ENCODE data around the gene AFG1L. TPM values are rescaled to one million over a fixed set of nuclear protein-coding genes. Genes with fewer than 3 reads are reported as not detected.
A peak's percentile ranks its signal among the peaks of the same experiment; 100 is the strongest.

Gene AFG1L
- total RNA-seq, 1 donor from 2014 or later = 2.6 TPM

DNA sequence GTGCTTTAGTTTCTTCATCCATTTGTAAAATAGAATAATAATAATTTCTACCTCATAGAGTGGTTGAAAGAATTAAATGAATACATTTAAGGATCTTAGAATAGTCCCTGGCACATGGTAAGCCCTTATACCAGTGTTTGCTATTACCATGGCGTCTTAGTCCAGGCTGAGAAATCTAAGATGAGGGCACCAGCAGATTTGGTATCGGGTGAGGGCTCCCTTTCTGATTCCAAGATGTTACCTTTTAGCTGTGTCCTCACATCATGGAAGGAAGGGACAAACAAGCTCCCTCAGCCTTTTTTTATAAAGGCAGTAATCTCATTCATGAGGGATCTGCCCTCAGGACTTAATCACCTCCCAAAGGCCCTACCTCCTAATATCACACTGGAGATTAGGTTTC lies 141.9 kb downstream of the AFG1L start:
- no peaks in the 10 kb centered on the region for H3K27me3 ChIP-seq (ENCODE audit: control insufficient read depth, insufficient read depth, low read length)
- H3K36me3 ChIP-seq (ENCODE audit: control insufficient read depth, insufficient read depth, low read length) = no peaks in the 10 kb centered on the region
- DNase-seq (ENCODE audit: low read depth) = no peak
- FAIRE-seq = no peak
- H3K4me3 ChIP-seq (ENCODE audit: low read depth, low read length) = no peak overlapping the region
- TF ChIP-seq, protein P1, sequence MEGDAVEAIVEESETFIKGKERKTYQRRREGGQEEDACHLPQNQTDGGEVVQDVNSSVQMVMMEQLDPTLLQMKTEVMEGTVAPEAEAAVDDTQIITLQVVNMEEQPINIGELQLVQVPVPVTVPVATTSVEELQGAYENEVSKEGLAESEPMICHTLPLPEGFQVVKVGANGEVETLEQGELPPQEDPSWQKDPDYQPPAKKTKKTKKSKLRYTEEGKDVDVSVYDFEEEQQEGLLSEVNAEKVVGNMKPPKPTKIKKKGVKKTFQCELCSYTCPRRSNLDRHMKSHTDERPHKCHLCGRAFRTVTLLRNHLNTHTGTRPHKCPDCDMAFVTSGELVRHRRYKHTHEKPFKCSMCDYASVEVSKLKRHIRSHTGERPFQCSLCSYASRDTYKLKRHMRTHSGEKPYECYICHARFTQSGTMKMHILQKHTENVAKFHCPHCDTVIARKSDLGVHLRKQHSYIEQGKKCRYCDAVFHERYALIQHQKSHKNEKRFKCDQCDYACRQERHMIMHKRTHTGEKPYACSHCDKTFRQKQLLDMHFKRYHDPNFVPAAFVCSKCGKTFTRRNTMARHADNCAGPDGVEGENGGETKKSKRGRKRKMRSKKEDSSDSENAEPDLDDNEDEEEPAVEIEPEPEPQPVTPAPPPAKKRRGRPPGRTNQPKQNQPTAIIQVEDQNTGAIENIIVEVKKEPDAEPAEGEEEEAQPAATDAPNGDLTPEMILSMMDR (IDR thresholded peaks at IDR 0.05; ENCODE audit: insufficient read depth, low read length, severe bottlenecking) = no peak

DNA sequence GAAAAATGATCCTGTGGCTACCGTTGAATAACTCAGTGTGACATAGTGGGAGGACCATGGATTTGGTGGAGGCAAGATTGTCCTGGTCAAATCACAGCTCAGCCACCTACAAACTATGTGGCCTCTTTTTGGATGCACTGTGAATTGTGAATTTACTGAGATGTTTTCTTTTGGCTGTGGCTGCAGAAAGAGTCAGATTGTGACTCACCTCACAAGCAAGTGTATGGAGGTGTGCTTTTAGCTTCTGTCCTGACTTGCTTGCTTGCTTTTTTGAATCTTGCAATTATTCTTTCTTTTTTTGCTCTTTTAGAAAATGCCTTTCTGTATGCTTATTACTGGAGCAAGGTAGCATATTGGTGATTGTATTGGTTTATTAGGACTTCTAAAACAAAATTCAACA lies 143.0 kb downstream of the AFG1L start:
- no peak overlapping the region for H3K4me3 ChIP-seq (ENCODE audit: low read depth, low read length)
- DNase-seq (ENCODE audit: low read depth) = peak; percentile 62
- no peak for FAIRE-seq

DNA sequence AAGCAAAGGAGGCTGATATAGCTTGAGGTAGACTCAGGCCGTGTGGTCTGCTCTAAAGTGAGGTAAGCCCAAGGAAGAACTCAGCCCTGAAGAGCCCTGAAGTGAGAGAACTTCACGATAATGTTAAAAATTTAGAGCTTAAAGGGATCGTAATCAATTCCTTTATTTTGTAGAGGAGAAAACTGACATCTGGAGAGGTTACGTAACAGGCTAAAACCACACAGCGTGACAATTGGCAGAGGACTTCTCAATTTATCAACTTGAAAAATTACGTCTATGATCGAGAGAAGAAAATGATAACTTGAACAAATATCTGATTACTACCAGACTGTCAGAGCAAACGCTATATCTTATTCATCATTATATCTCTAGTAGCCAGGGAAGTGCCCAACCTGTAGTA lies 144.1 kb downstream of the AFG1L start:
- Histone ChIP-seq H3K4me3 (ENCODE audit: low read depth, low read length) (no peak overlapping the region), H3K27me3 (ENCODE audit: control insufficient read depth, insufficient read depth, low read length) (no peaks in the 10 kb centered on the region), H3K36me3 (ENCODE audit: control insufficient read depth, insufficient read depth, low read length) (no peaks in the 10 kb centered on the region)
- FAIRE-seq (peak; percentile 23), DNase-seq (ENCODE audit: low read depth) (no peak)
- TF ChIP-seq, protein P1 (IDR thresholded peaks at IDR 0.05; ENCODE audit: insufficient read depth, low read length, severe bottlenecking) = no peak

More for the DNA sequence above, 143.0 kb downstream of the AFG1L start:
- no peaks in the 10 kb centered on the region for H3K27me3 ChIP-seq (ENCODE audit: control insufficient read depth, insufficient read depth, low read length)
- H3K36me3 ChIP-seq (ENCODE audit: control insufficient read depth, insufficient read depth, low read length) = no peaks in the 10 kb centered on the region
- TF ChIP-seq, protein P1 (IDR thresholded peaks at IDR 0.05; ENCODE audit: insufficient read depth, low read length, severe bottlenecking) = no peak

DNA sequence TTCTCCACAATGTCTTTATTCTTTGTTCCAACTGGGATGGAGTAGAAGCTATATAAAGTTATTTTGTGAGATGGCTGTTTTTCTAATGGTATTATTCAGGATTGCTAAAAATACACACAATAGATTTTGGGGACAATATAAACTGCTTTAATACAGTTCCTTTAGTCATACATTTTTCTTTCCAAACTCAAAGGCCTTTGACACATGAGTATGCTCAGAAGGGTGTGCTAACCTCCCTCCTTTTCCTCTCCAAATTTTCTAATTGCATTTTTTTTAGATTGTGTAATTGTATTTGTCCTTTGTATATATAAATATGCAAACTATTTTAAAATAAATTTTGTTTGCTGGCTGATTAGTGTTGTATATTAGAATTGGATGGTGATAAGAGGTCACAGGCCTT lies 146.3 kb downstream of the AFG1L start:
- no peak for FAIRE-seq
- no peaks in the 10 kb centered on the region for H3K36me3 ChIP-seq (ENCODE audit: control insufficient read depth, insufficient read depth, low read length)
- H3K27me3 ChIP-seq (ENCODE audit: control insufficient read depth, insufficient read depth, low read length) = no peaks in the 10 kb centered on the region
- H3K4me3 ChIP-seq (ENCODE audit: low read depth, low read length) = no peak overlapping the region
- TF ChIP-seq, protein P1 (IDR thresholded peaks at IDR 0.05; ENCODE audit: insufficient read depth, low read length, severe bottlenecking) = no peak
- DNase-seq (ENCODE audit: low read depth) = no peak

DNA sequence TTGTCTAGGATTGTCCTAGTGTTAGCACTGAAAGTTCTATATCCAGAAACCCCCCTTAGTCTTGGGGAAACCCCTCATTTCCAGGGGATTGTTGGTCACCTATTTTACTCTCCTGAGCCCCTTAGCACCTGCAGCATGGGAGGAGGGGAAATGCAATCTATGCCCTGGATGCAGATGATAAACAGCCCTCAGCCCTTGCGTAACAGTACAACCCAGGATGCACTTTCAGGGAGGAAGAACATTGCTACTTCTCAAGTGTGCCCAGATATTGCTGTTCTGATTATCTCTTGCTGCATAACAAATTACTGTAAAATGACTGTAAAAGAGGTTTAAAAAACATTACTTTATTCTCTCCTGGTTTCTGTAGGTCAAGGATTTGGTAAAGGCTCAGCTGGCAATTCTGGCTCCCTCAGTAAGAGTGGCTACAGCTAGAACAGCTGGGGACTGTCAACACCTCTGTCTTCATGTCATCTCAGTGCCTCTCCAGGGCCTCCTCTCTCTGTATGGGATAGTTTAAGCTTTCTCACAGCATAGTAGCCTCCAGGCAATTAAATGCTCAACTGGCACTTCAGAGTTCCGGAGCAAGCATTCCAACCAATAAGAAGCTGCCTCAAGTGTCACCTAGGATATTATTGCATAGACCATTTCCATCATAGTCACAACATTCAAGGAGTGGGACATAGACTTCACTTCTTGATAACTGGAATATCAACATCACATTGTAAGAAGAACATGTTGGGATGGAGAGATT lies 148.1 kb downstream of the AFG1L start:
- FAIRE-seq = peak; percentile 43
- Histone ChIP-seq H3K27me3 (ENCODE audit: control insufficient read depth, insufficient read depth, low read length) (no peaks in the 10 kb centered on the region), H3K4me3 (ENCODE audit: low read depth, low read length) (no peak overlapping the region), H3K36me3 (ENCODE audit: control insufficient read depth, insufficient read depth, low read length) (no peaks in the 10 kb centered on the region)
- TF ChIP-seq, protein P1 (IDR thresholded peaks at IDR 0.05; ENCODE audit: insufficient read depth, low read length, severe bottlenecking) = no peak
- no peak for DNase-seq (ENCODE audit: low read depth)
